Keratinocyte (primary cell): ENCODE results near the gene LZTR1. TPM values are rescaled to one million over a fixed set of nuclear protein-coding genes. Genes with fewer than 3 reads are reported as not detected.
A peak's percentile ranks its signal among the peaks of the same experiment; 100 is the strongest.
"Not testable (repeated sequence)": the region's sequence is repeated elsewhere in the genome, so short reads cannot be mapped to it uniquely, and the experiment has no call there.

Experiments used
- DNase-seq: peaks from one replicate; pipeline ENCODE4 v3.0.0-alpha.2; 2011; ENCODE audit warnings: low read depth, missing footprints, low spot score
- FAIRE-seq: peaks from 2 replicates; lab custom pipeline; 2011; peaks lifted over from hg19 to GRCh38; lab: Jason Lieb, UNC
- H2AFZ ChIP-seq: 2 replicates; pipeline ENCODE4 v1.6.0; 2012; ENCODE audit warnings: low read length, control low read depth, inconsistent platforms; ENCODE audit not compliant: control insufficient read depth
- H3K27ac ChIP-seq: 2 replicates; pipeline ENCODE4 v1.5.1; 2011; ENCODE audit warnings: low read length; ENCODE audit not compliant: control insufficient read depth, insufficient read depth
- H3K27me3 ChIP-seq: 3 replicates; pipeline ENCODE4 v1.6.0; 2011; ENCODE audit warnings: low read length; ENCODE audit not compliant: control insufficient read depth, insufficient read depth; ENCODE audit errors: extremely low read depth
- H3K36me3 ChIP-seq, 2 experiments: 2 replicates in 1 of 2; 3 replicates in 1 of 2; pipeline ENCODE4 v1.5.1; 2011; ENCODE audit warnings: low read length in 2 of 2, mild to moderate bottlenecking in 1 of 2; ENCODE audit not compliant: control insufficient read depth in 2 of 2, insufficient read depth in 2 of 2; ENCODE audit errors: extremely low read depth in 1 of 2
- H3K4me1 ChIP-seq: 3 replicates; pipeline ENCODE4 v1.5.1; 2011; ENCODE audit warnings: low read length; ENCODE audit not compliant: control insufficient read depth, insufficient read depth; ENCODE audit errors: extremely low read depth
- H3K4me2 ChIP-seq: 3 replicates; pipeline ENCODE4 v1.6.0; 2011; ENCODE audit warnings: low read depth, low read length; ENCODE audit not compliant: control insufficient read depth, insufficient read depth; ENCODE audit errors: extremely low read depth
- H3K4me3 ChIP-seq, 3 experiments: fragments of 200-600 bp in 1 of 3; sonication (generic) in 1 of 3; 2 replicates in 2 of 3; 3 replicates in 1 of 3; pipeline ENCODE4 v1.5.1; 2011 to 2016; ENCODE audit warnings: low read length in 3 of 3, mild to moderate bottlenecking in 3 of 3, control low read depth in 2 of 3, inconsistent platforms in 1 of 3, low read depth in 1 of 3, mixed read lengths in 1 of 3, mixed run types in 1 of 3, moderate library complexity in 1 of 3; ENCODE audit not compliant: control insufficient read depth in 2 of 3, insufficient read depth in 2 of 3; ENCODE audit errors: extremely low read depth in 1 of 3
- H3K79me2 ChIP-seq: 2 replicates; pipeline ENCODE4 v1.6.0; 2012; ENCODE audit warnings: low read length; ENCODE audit not compliant: control insufficient read depth, insufficient read depth
- H3K9ac ChIP-seq: 3 replicates; pipeline ENCODE4 v1.6.0; 2011; ENCODE audit warnings: low read length; ENCODE audit not compliant: control insufficient read depth, insufficient read depth; ENCODE audit errors: extremely low read depth
- H3K9me1 ChIP-seq: 3 replicates; pipeline ENCODE4 v1.6.0; 2011; ENCODE audit warnings: low read length; ENCODE audit not compliant: control insufficient read depth, insufficient read depth; ENCODE audit errors: extremely low read depth
- H3K9me3 ChIP-seq: 2 replicates; pipeline ENCODE4 v1.5.1; 2012; ENCODE audit warnings: low read depth, low read length; ENCODE audit not compliant: control insufficient read depth
- H4K20me1 ChIP-seq: 3 replicates; pipeline ENCODE4 v1.6.0; 2011; ENCODE audit warnings: low read length; ENCODE audit not compliant: control insufficient read depth, insufficient read depth; ENCODE audit errors: extremely low read depth
- CTCF ChIP-seq, 3 experiments: IDR thresholded peaks in 1 of 3; conservative IDR thresholded peaks in 1 of 3; optimal IDR thresholded peaks in 1 of 3; 2 replicates in 2 of 3; 3 replicates in 1 of 3; pipeline versions ENCODE3 to v1.5.1; 2011; ENCODE audit warnings: low read length in 3 of 3, mild to moderate bottlenecking in 3 of 3, moderate library complexity in 2 of 3, control low read depth in 1 of 3, inconsistent platforms in 1 of 3; ENCODE audit not compliant: insufficient read depth in 2 of 3; ENCODE audit errors: extremely low read depth in 1 of 3
- EZH2 ChIP-seq: IDR thresholded peaks from one replicate; pipeline ENCODE4 v1.6.1; 2012; ENCODE audit warnings: inconsistent platforms, mild to moderate bottlenecking, low read length, moderate library complexity
- dilution Hi-C: fragments of 300-500 bp; cut with MboI; formaldehyde crosslinking; loops from one replicate; pipeline ENCODE4 v1.7.0; 2020; ENCODE audit warnings: low sequenced_read_pairs; ENCODE audit not compliant: extremely low pct_ligation_motif_present
- polyA plus RNA-seq, 5 experiments: library from polyadenylated mRNA; depleted of rRNA in 3 of 5; stranded (reverse) in 3 of 5; stranded (forward) in 1 of 5; unstranded in 1 of 5; fragments of >200 nt; gene quantifications; 1 replicate in 1 of 5; 2 replicates in 3 of 5; 3 replicates in 1 of 5; pipeline versions ENCODE4 v1.2.1 to v1.2.3, GENCODE V29; 2011 to 2012; ENCODE audit warnings: missing spikeins in 2 of 5, low read depth in 1 of 5, low replicate concordance in 1 of 5

The LZTR1 gene
- polyA plus RNA-seq, 1 donor (not counting 4 experiments of a cell fraction or from before 2014, with no cell fraction given): 37.0 TPM

GRCh38 chr22:21038405-21038804 lies 56.3 kb downstream of the LZTR1 start:
- H3K4me2 ChIP-seq: no peak overlapping the region
- H3K27ac ChIP-seq: no peak overlapping the region
- H3K4me1 ChIP-seq: peaks cover 9% of the 10 kb centered on the region
- no peak for TF ChIP-seq CTCF (optimal IDR thresholded peaks at IDR 0.05 in 1 of 3, IDR thresholded peaks at IDR 0.05 in 1 of 3, conservative IDR thresholded peaks at IDR 0.05 in 1 of 3; ENCODE audit: extremely low read depth in 1 of 3, insufficient read depth in 2 of 3, low read length in 3 of 3)
- no peak for TF ChIP-seq EZH2
- no peaks in the 10 kb centered on the region for H3K79me2 ChIP-seq
- dilution Hi-C loops: no loop called here
- no peak for DNase-seq
- H3K9me3 ChIP-seq: no peaks in the 10 kb centered on the region
- no peak overlapping the region for H3K9ac ChIP-seq
- peak; percentile 13 for FAIRE-seq
- no peak overlapping the region for H3K4me3 ChIP-seq
- H2AFZ ChIP-seq: no peak overlapping the region
- no peaks in the 10 kb centered on the region for H3K9me1 ChIP-seq
- H3K27me3 ChIP-seq: no peaks in the 10 kb centered on the region
- no peaks in the 10 kb centered on the region for H4K20me1 ChIP-seq
- no peaks in the 10 kb centered on the region for H3K36me3 ChIP-seq

GRCh38 chr22:21039158-21039557 lies 57.1 kb downstream of the LZTR1 start:
- FAIRE-seq, H3K9ac ChIP-seq, dilution Hi-C loops: not testable (repeated sequence)

GRCh38 chr22:21041937-21042336 lies 59.8 kb downstream of the LZTR1 start:
- H3K4me3 ChIP-seq: no peak overlapping the region
- dilution Hi-C loops: no loop called here
- H3K79me2 ChIP-seq: no peaks in the 10 kb centered on the region
- H3K36me3 ChIP-seq: no peaks in the 10 kb centered on the region
- no peak overlapping the region for H3K9ac ChIP-seq
- H2AFZ ChIP-seq: no peak overlapping the region
- peaks cover 27% of the 10 kb centered on the region for H3K4me1 ChIP-seq
- H3K9me3 ChIP-seq: no peaks in the 10 kb centered on the region
- H3K9me1 ChIP-seq: no peaks in the 10 kb centered on the region
- no peaks in the 10 kb centered on the region for H3K27me3 ChIP-seq
- DNase-seq (no peak), FAIRE-seq (no peak)
- TF ChIP-seq CTCF (optimal IDR thresholded peaks at IDR 0.05 in 1 of 3, IDR thresholded peaks at IDR 0.05 in 1 of 3, conservative IDR thresholded peaks at IDR 0.05 in 1 of 3; ENCODE audit: extremely low read depth in 1 of 3, insufficient read depth in 2 of 3, low read length in 3 of 3): no peak
- no peak for TF ChIP-seq EZH2
- no peak overlapping the region for H3K4me2 ChIP-seq
- no peak overlapping the region for H3K27ac ChIP-seq
- H4K20me1 ChIP-seq: no peaks in the 10 kb centered on the region

More at GRCh38 chr22:21039158-21039557, 57.1 kb downstream of the LZTR1 start:
- not testable (repeated sequence) for H2AFZ ChIP-seq, H3K9me3 ChIP-seq, H3K4me3 ChIP-seq, DNase-seq, H3K27me3 ChIP-seq, H3K4me2 ChIP-seq, H3K27ac ChIP-seq, H3K79me2 ChIP-seq, H3K36me3 ChIP-seq, H4K20me1 ChIP-seq, H3K9me1 ChIP-seq
- peaks cover 15% of the 10 kb centered on the region for H3K4me1 ChIP-seq
